IMR-90 (cell line): ENCODE measurements around the gene OPALIN.

ENCODE experiments used
- BHLHE40 ChIP-seq: fragments of 150-350 bp; IDR thresholded peaks from 2 replicates; pipeline ENCODE4 v1.6.1; 2016; ENCODE audit warnings: mild to moderate bottlenecking, low read depth, low read length
- CHD1 ChIP-seq: IDR thresholded peaks from 2 replicates; pipeline ENCODE4 v1.6.1; 2012; ENCODE audit warnings: low read depth, low read length, improper control_type of control experiment
- CTCF ChIP-seq: conservative IDR thresholded peaks from 2 replicates; pipeline ENCODE4 v1.5.1; 2012; ENCODE audit warnings: mild to moderate bottlenecking, low read depth, low read length, improper control_type of control experiment
- ELK1 ChIP-seq: fragments of 150-350 bp; IDR thresholded peaks from 2 replicates; pipeline ENCODE4 v1.6.1; 2016; ENCODE audit warnings: low read depth, mild to moderate bottlenecking, low read length, moderate library complexity, borderline replicate concordance
- MAFK ChIP-seq: IDR thresholded peaks from 2 replicates; pipeline ENCODE4 v1.6.1; 2012; ENCODE audit warnings: low read depth, low read length, improper control_type of control experiment
- MAZ ChIP-seq: IDR thresholded peaks from 2 replicates; pipeline ENCODE4 v1.6.1; 2012; ENCODE audit warnings: low read depth, mild to moderate bottlenecking, low read length, improper control_type of control experiment, moderate library complexity, borderline replicate concordance
- MXI1 ChIP-seq: IDR thresholded peaks from 2 replicates; pipeline ENCODE4 v1.6.1; 2012; ENCODE audit warnings: low read depth, mild to moderate bottlenecking, low read length, moderate library complexity, borderline replicate concordance
- USF2 ChIP-seq: fragments of 150-350 bp; IDR thresholded peaks from 2 replicates; pipeline ENCODE4 v1.6.1; 2017; ENCODE audit warnings: mild to moderate bottlenecking, antibody characterized with exemption, low read length, low read depth

GRCh38 chr10:96297486-96297885 lies 61.3 kb downstream of the OPALIN start:
- TF ChIP-seq USF2 (no peak), CTCF (no peak), ELK1 (no peak), MAFK (no peak), CHD1 (no peak), MAZ (no peak), BHLHE40 (no peak), MXI1 (no peak)
